A549 (cell line): Measurements from ENCODE around the gene NOC4L. TPM values are rescaled to one million over a fixed set of nuclear protein-coding genes. Genes with fewer than 3 reads are reported as not detected.

Experiments
- ATAC-seq, 2 experiments: fragments of 200-7000 bp in 1 of 2; fragments of >200 bp in 1 of 2; cut with Nextera tagmentation in 1 of 2; cut with Tn5 transposase in 1 of 2; 3 replicates each; pipeline versions ENCODE4 v1.8.0 to v1.9.1; 2018 to 2020; ENCODE audit warnings: mild to moderate bottlenecking in 1 of 2, moderate library complexity in 1 of 2
- CTCF ChIA-PET: fragments of 300-600 bp; sonication (Branson Sonifier 250); formaldehyde crosslinking; extraction: SDS; loops from one replicate; lab custom pipeline; 2021; ENCODE audit warnings: antibody characterized with exemption, inconsistent platforms; lab: Yijun Ruan, JAX
- POLR2A ChIA-PET: fragments of 350-600 bp; formaldehyde crosslinking; extraction: SDS; loops from one replicate; lab custom pipeline; 2021; ENCODE audit warnings: antibody characterized with exemption, inconsistent platforms; lab: Yijun Ruan, JAX
- DNase-seq, 2 experiments: peaks; one replicate each; pipeline versions ENCODE4 v3.0.0 to v3.0.0-alpha.2; 2011 to 2016; ENCODE audit warnings: low read depth in 1 of 2, low spot score in 1 of 2
- FAIRE-seq: peaks from 2 replicates; lab custom pipeline; 2011; peaks lifted over from hg19 to GRCh38; lab: Jason Lieb, UNC
- H3K27ac ChIP-seq, 2 experiments: fragments of >200 bp; sonication (Bioruptor Twin); formaldehyde crosslinking; 3 replicates each; pipeline ENCODE4 v1.5.1; 2016 to 2017
- H3K4me1 ChIP-seq: fragments of >200 bp; sonication (Bioruptor Twin); formaldehyde crosslinking; 3 replicates; pipeline ENCODE4 v1.6.1; 2016
- H3K4me2 ChIP-seq: fragments of >200 bp; sonication (Bioruptor Twin); formaldehyde crosslinking; 3 replicates; pipeline ENCODE4 v1.6.1; 2016
- H3K4me3 ChIP-seq: fragments of >200 bp; sonication (Bioruptor Twin); formaldehyde crosslinking; 3 replicates; pipeline ENCODE4 v1.5.1; 2016
- H3K9me3 ChIP-seq: fragments of >200 bp; sonication (Bioruptor Twin); formaldehyde crosslinking; 3 replicates; pipeline ENCODE4 v1.6.1; 2016
- BCL3 ChIP-seq: fragments of >200 bp; sonication (Bioruptor Twin); formaldehyde crosslinking; IDR thresholded peaks from 3 replicates; pipeline ENCODE4 v1.6.1; 2016
- CBX2 ChIP-seq: fragments of 200-600 bp; sonication (generic); IDR thresholded peaks from 2 replicates; pipeline ENCODE4 v1.6.1; 2016; ENCODE audit warnings: low read depth, mild to moderate bottlenecking, borderline replicate concordance
- CEBPB ChIP-seq, 2 experiments: fragments of >200 bp in 1 of 2; sonication (Bioruptor Twin) in 1 of 2; formaldehyde crosslinking in 1 of 2; IDR thresholded peaks; 2 replicates each; pipeline ENCODE4 v1.6.1; 2012 to 2016
- CHD2 ChIP-seq: fragments of 150-350 bp; IDR thresholded peaks from 2 replicates; pipeline ENCODE4 v1.6.1; 2014; ENCODE audit warnings: low read length; ENCODE audit not compliant: partially characterized antibody
- CTCF ChIP-seq: fragments of >200 bp; sonication (Bioruptor Twin); formaldehyde crosslinking; IDR thresholded peaks from 3 replicates; pipeline ENCODE4 v1.5.1; 2016
- EHMT2 ChIP-seq: fragments of 200-600 bp; sonication (generic); IDR thresholded peaks from 2 replicates; pipeline ENCODE4 v1.6.1; 2016; ENCODE audit warnings: antibody characterized with exemption, low read depth, mild to moderate bottlenecking, moderate library complexity
- EP300 ChIP-seq, 2 experiments: fragments of >200 bp; sonication (Bioruptor Twin); formaldehyde crosslinking; IDR thresholded peaks; 2 replicates in 1 of 2; 3 replicates in 1 of 2; pipeline ENCODE4 v1.6.1; 2016 to 2017
- ESRRA ChIP-seq: fragments of 150-350 bp; IDR thresholded peaks from 2 replicates; pipeline ENCODE4 v1.6.1; 2014; ENCODE audit warnings: mild to moderate bottlenecking, low read length, borderline replicate concordance
- HES2 ChIP-seq: fragments of >200 bp; sonication (Bioruptor Twin); formaldehyde crosslinking; IDR thresholded peaks from 2 replicates; pipeline ENCODE4 v1.6.1; 2016
- HEYL ChIP-seq: fragments of 250-450 bp; sonication (Bioruptor Pico); IDR thresholded peaks from 2 replicates; pipeline ENCODE4 v1.8.0; 2021; ENCODE audit warnings: mild to moderate bottlenecking, moderate library complexity
- JUN ChIP-seq, 2 experiments: fragments of >200 bp; sonication (Bioruptor Twin); formaldehyde crosslinking; IDR thresholded peaks; 2 replicates in 1 of 2; 3 replicates in 1 of 2; pipeline ENCODE4 v1.6.1; 2016 to 2017
- MAX ChIP-seq: IDR thresholded peaks from 2 replicates; pipeline ENCODE4 v1.6.1; 2012
- PBX3 ChIP-seq: IDR thresholded peaks from 2 replicates; pipeline ENCODE4 v1.6.1; 2012
- RARB ChIP-seq: fragments of 250-450 bp; sonication (Bioruptor Pico); IDR thresholded peaks from 2 replicates; pipeline ENCODE4 v1.8.0; 2021; ENCODE audit warnings: mild to moderate bottlenecking, moderate library complexity
- RCOR1 ChIP-seq: fragments of 150-350 bp; IDR thresholded peaks from 2 replicates; pipeline ENCODE4 v1.6.1; 2014; ENCODE audit warnings: antibody characterized with exemption, low read length, low read depth
- RNF2 ChIP-seq: fragments of 200-600 bp; sonication (generic); IDR thresholded peaks from 2 replicates; pipeline ENCODE4 v1.6.1; 2016; ENCODE audit warnings: low read depth, mild to moderate bottlenecking, antibody characterized with exemption, moderate library complexity, borderline replicate concordance
- SMC3 ChIP-seq: fragments of >200 bp; sonication (Bioruptor Twin); formaldehyde crosslinking; IDR thresholded peaks from 3 replicates; pipeline ENCODE4 v1.6.1; 2018; ENCODE audit warnings: inconsistent platforms
- SREBF2 ChIP-seq: fragments of 450-650 bp; IDR thresholded peaks from 2 replicates; pipeline ENCODE4 v1.6.1; 2014; ENCODE audit warnings: mild to moderate bottlenecking, moderate library complexity
- TFCP2L1 ChIP-seq: fragments of 250-450 bp; sonication (Bioruptor Pico); IDR thresholded peaks from 2 replicates; pipeline ENCODE4 v1.5.0; 2021; ENCODE audit warnings: mild to moderate bottlenecking
- USF2 ChIP-seq: fragments of 450-650 bp; IDR thresholded peaks from 2 replicates; pipeline ENCODE4 v1.6.1; 2014; ENCODE audit warnings: antibody characterized with exemption
- ZC3H11A ChIP-seq: fragments of 450-650 bp; IDR thresholded peaks from 2 replicates; pipeline ENCODE4 v1.6.1; 2014; ENCODE audit warnings: antibody characterized with exemption, mild to moderate bottlenecking
- ZSCAN20 ChIP-seq: fragments of 250-450 bp; sonication (Bioruptor Pico); IDR thresholded peaks from 2 replicates; pipeline ENCODE4 v1.8.0; 2022; ENCODE audit warnings: mild to moderate bottlenecking, moderate library complexity
- WGBS: methylation state at CpG from one replicate; pipeline ENCODE4 v1.1.6; 2017; ENCODE audit errors: missing lambda C conversion rate; 5-methylcytosine and 5-hydroxymethylcytosine counted together
- polyA plus RNA-seq, 4 experiments: library from polyadenylated mRNA; depleted of rRNA in 3 of 4; stranded (reverse); fragments of >200 nt; fragmentation: RNase III in 1 of 4; extraction: RNeasy Plus Mini Kit Qiagen cat#74134 plus additional on column Dnase treatment in 1 of 4; gene quantifications; 2 replicates in 3 of 4; 3 replicates in 1 of 4; pipeline ENCODE4 v1.2.3, GENCODE V29; 2011 to 2017

NOC4L gene
- polyA plus RNA-seq, 2 of the 4 experiments (the other 2 are of a cell fraction), result 12.1 to 34.1 TPM

GRCh38 chr12:132168311-132169031 lies 24.2 kb downstream of the NOC4L start:
- ATAC-seq, result no peak
- TF ChIP-seq CHD2 (no peak), CTCF (no peak), BCL3 (no peak), RCOR1 (no peak), ESRRA (no peak)

GRCh38 chr12:132169376-132169775 lies 25.1 kb downstream of the NOC4L start:
- CTCF ChIA-PET, result interaction anchor here (1.0 to 2.7 kb wide), 2 partner anchors 20 to 245 kb away, joined by 3 to 7 read pairs; no protein-coding TSS in a partner anchor
- 82% methylated on average over 14 of the region's 17 CpGs for WGBS
- no peak for FAIRE-seq

More at GRCh38 chr12:132168311-132169031, 24.2 kb downstream of the NOC4L start:
- no peak overlapping the region for H3K27ac ChIP-seq
- POLR2A ChIA-PET, result no interaction called here
- H3K4me2 ChIP-seq, result no peak overlapping the region
- no peaks in the 10 kb centered on the region; the same call in 2 of the 3 replicates for H3K4me1 ChIP-seq
- CTCF ChIA-PET, result interaction anchor here (1.0 to 2.7 kb wide), 4 partner anchors 10 to 247 kb away, joined by 3 to 7 read pairs (median 4); no protein-coding TSS in a partner anchor
- no peak overlapping the region for H3K4me3 ChIP-seq
- DNase-seq, result no peak
- FAIRE-seq, result no peak
- H3K9me3 ChIP-seq, result no peaks in the 10 kb centered on the region
- WGBS, result 85% methylated on average over 27 of the region's 31 CpGs

GRCh38 chr12:132170094-132170636 lies 25.9 kb downstream of the NOC4L start:
- no peaks in the 10 kb centered on the region; the same call in 2 of the 3 replicates for H3K4me1 ChIP-seq
- H3K4me2 ChIP-seq, result no peak overlapping the region
- no peaks in the 10 kb centered on the region for H3K9me3 ChIP-seq
- TF ChIP-seq SMC3, result no peak
- no peak for TF ChIP-seq ZSCAN20 (CRISPR knock-in tag)
- TF ChIP-seq HEYL (CRISPR knock-in tag), result no peak
- no peak for TF ChIP-seq CEBPB (IDR thresholded peaks at IDR 0.05)
- no peak for TF ChIP-seq ZC3H11A
- TF ChIP-seq HES2, result no peak
- no peak for TF ChIP-seq EHMT2
- no peak for TF ChIP-seq SREBF2
- no peak for TF ChIP-seq JUN (IDR thresholded peaks at IDR 0.05)
- TF ChIP-seq USF2, result no peak
- TF ChIP-seq MAX, result no peak
- TF ChIP-seq RARB (CRISPR knock-in tag), result no peak
- TF ChIP-seq RNF2, result no peak
- TF ChIP-seq PBX3, result no peak
- no peak for DNase-seq
- ATAC-seq, result peak in 1 of 2 experiments; percentile 34; a peak in 3 of 6 replicates
- CTCF ChIA-PET, result interaction anchor here (1.0 kb wide), 1 partner anchor 150 kb away, joined by 3 read pairs; no protein-coding TSS in a partner anchor
- 55% methylated on average over 14 of the region's 16 CpGs for WGBS
- no peak overlapping the region for H3K27ac ChIP-seq
- no peak overlapping the region for H3K4me3 ChIP-seq
- POLR2A ChIA-PET, result no interaction called here
- no peak for FAIRE-seq

More at GRCh38 chr12:132169376-132169775, 25.1 kb downstream of the NOC4L start:
- ATAC-seq, result no peak
- Histone ChIP-seq H3K9me3 (no peaks in the 10 kb centered on the region), H3K4me3 (no peak overlapping the region), H3K4me1 (no peaks in the 10 kb centered on the region; the same call in 2 of the 3 replicates), H3K27ac (no peak overlapping the region), H3K4me2 (no peak overlapping the region)
- POLR2A ChIA-PET, result no interaction called here
- DNase-seq, result no peak
- TF ChIP-seq EP300 (IDR thresholded peaks at IDR 0.05) (no peak), TFCP2L1 (no peak), JUN (IDR thresholded peaks at IDR 0.05) (no peak), CBX2 (no peak)
